Measurements from ENCODE around the gene SHLD2.
"Not testable (repeated sequence)": the region's sequence is repeated elsewhere in the genome, so short reads cannot be mapped to it uniquely, and the experiment has no call there.

DNA sequence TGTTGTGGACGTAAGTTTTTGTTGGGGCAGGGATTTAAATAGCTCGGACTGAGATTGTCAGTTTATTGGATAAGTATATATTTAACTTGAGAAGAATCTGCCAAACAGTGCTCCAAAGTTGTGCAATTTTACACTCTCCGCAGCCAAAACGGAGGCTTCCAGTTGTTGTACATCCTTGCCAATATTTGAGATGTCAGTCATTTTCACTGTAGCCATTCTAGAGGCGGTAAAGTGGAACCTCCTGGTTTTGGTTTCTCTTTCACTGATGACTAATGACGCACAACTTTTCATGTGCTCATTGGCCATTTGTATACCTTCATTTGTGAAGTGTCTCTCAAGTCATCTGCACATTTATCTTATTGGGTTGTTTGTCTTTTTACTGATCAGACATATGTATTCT, 105.9 kb downstream of the SHLD2 start:
- TF ChIP-seq POLR2AphosphoS5, POLR2A (IDR thresholded peaks at IDR 0.05; ENCODE audit: low read depth, low read length): not testable (repeated sequence)

Data from GM12892 (cell line).